Measurements from ENCODE around the gene DNAAF1.

- TF ChIP-seq POLR2A (IDR thresholded peaks at IDR 0.05), result no peak
- no peak for TF ChIP-seq CTCF (IDR thresholded peaks at IDR 0.05)
- TF ChIP-seq POLR2AphosphoS5 (IDR thresholded peaks at IDR 0.05), result no peak
- TF ChIP-seq EP300 (IDR thresholded peaks at IDR 0.05; ENCODE audit: low read depth), result no peak
Observed at GRCh38 chr16:84178892-84179611, 33.9 kb downstream of the DNAAF1 start.

All from transverse colon (tissue), 4 donors.